Gastrocnemius medialis (tissue), 4 donors: ENCODE results near the gene NEK2.

Source experiments
- POLR2A ChIP-seq, 2 donors: fragments of 450-650 bp; IDR thresholded peaks; one replicate each; pipeline ENCODE4 v1.6.1; 2017; ENCODE audit warnings: antibody characterized with exemption in 2 of 2, mild to moderate bottlenecking in 2 of 2, moderate library complexity in 2 of 2
- TF ChIP-seq, protein P1 (sequence below), 5 experiments: fragments of 450-650 bp in 3 of 5; fragments of 200-600 bp in 2 of 5; sonication (generic) in 2 of 5; IDR thresholded peaks in 4 of 5; conservative IDR thresholded peaks in 1 of 5; 1 replicate in 4 of 5; 2 replicates in 1 of 5; pipeline ENCODE4 v1.5.1; 2016 to 2019; ENCODE audit warnings: antibody characterized with exemption in 5 of 5, mild to moderate bottlenecking in 3 of 5, moderate library complexity in 3 of 5

GRCh38 chr1:211684791-211685190 is 9.4 kb upstream of the NEK2 start:
- TF ChIP-seq, protein P1, sequence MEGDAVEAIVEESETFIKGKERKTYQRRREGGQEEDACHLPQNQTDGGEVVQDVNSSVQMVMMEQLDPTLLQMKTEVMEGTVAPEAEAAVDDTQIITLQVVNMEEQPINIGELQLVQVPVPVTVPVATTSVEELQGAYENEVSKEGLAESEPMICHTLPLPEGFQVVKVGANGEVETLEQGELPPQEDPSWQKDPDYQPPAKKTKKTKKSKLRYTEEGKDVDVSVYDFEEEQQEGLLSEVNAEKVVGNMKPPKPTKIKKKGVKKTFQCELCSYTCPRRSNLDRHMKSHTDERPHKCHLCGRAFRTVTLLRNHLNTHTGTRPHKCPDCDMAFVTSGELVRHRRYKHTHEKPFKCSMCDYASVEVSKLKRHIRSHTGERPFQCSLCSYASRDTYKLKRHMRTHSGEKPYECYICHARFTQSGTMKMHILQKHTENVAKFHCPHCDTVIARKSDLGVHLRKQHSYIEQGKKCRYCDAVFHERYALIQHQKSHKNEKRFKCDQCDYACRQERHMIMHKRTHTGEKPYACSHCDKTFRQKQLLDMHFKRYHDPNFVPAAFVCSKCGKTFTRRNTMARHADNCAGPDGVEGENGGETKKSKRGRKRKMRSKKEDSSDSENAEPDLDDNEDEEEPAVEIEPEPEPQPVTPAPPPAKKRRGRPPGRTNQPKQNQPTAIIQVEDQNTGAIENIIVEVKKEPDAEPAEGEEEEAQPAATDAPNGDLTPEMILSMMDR (IDR thresholded peaks at IDR 0.05 in 4 of 5, conservative IDR thresholded peaks at IDR 0.05 in 1 of 5): no peak
- TF ChIP-seq POLR2A (IDR thresholded peaks at IDR 0.05): no peak
